Esophagus (tissue), 2 donors: ENCODE data around the gene CYP2W1. TPM values are rescaled to one million over a fixed set of nuclear protein-coding genes. Genes with fewer than 3 reads are reported as not detected.

Source experiments
- H3K27ac ChIP-seq, 2 donors: one replicate each; pipeline ENCODE4 v1.5.1; 2013; ENCODE audit warnings: low read depth in 2 of 2, mild to moderate bottlenecking in 2 of 2, inconsistent platforms in 1 of 2, low read length in 1 of 2, moderate library complexity in 1 of 2
- H3K27me3 ChIP-seq, 2 donors: one replicate each; pipeline ENCODE4 v1.6.1; 2013; ENCODE audit warnings: low read length in 2 of 2, control low read depth in 1 of 2, mild to moderate bottlenecking in 1 of 2; ENCODE audit not compliant: insufficient read depth in 2 of 2, control insufficient read depth in 1 of 2
- H3K36me3 ChIP-seq, 2 donors: one replicate each; pipeline ENCODE4 v1.6.1; 2013; ENCODE audit warnings: low read length in 1 of 2; ENCODE audit not compliant: control insufficient read depth in 2 of 2, insufficient read depth in 2 of 2
- H3K4me1 ChIP-seq, 2 donors: one replicate each; pipeline ENCODE4 v1.6.1; 2013; ENCODE audit warnings: low read length in 1 of 2; ENCODE audit not compliant: control insufficient read depth in 2 of 2, insufficient read depth in 2 of 2
- H3K4me3 ChIP-seq, 2 donors: one replicate each; pipeline ENCODE4 v1.5.1; 2013; ENCODE audit warnings: low read length in 2 of 2, mild to moderate bottlenecking in 2 of 2, low read depth in 1 of 2, moderate library complexity in 1 of 2
- H3K9me3 ChIP-seq, 2 donors: one replicate each; pipeline ENCODE4 v1.6.1; 2013; ENCODE audit warnings: mild to moderate bottlenecking in 2 of 2, low read depth in 1 of 2, low read length in 1 of 2, moderate library complexity in 1 of 2; ENCODE audit not compliant: control insufficient read depth in 2 of 2, insufficient read depth in 1 of 2
- WGBS, 2 donors: extraction: QIAGEN DNeasy Blood & Tissue Kit; methylation state at CpG; one replicate each; pipeline ENCODE4 v1.1.7; 2013; 5-methylcytosine and 5-hydroxymethylcytosine counted together
- polyA plus RNA-seq, 2 donors: library from polyadenylated mRNA; stranded (reverse); fragments of 200-250 nt; gene quantifications; one replicate each; pipeline ENCODE4 v1.2.3, GENCODE V29; 2013
- donor health status: healthy with polysubstance abuse.
- donor health status: Bipolar disorder and iron deficiency.

The CYP2W1 gene
- polyA plus RNA-seq, 2 donors, result 0.48 to 1.5 TPM

GRCh38 chr7:1013581-1013980 is 30.6 kb downstream of the CYP2W1 start:
- H3K27ac ChIP-seq, result no peak overlapping the region
- no peaks in the 10 kb centered on the region for H3K27me3 ChIP-seq
- H3K4me1 ChIP-seq, result peaks cover 6 to 18% of the 10 kb centered on the region in 2 donors
- no peak overlapping the region for H3K4me3 ChIP-seq
- peaks cover 0 to 11% of the 10 kb centered on the region in 2 donors for H3K36me3 ChIP-seq
- 74 to 79% methylated on average over 11 of the region's 11 CpGs for WGBS, 2 donors
- H3K9me3 ChIP-seq, result no peaks in the 10 kb centered on the region

GRCh38 chr7:1014681-1015080 is 31.7 kb downstream of the CYP2W1 start:
- H3K27ac ChIP-seq, result no peak overlapping the region
- peaks cover 0 to 9% of the 10 kb centered on the region in 2 donors for H3K36me3 ChIP-seq
- no peaks in the 10 kb centered on the region for H3K27me3 ChIP-seq
- H3K9me3 ChIP-seq, result no peaks in the 10 kb centered on the region
- H3K4me3 ChIP-seq, result no peak overlapping the region
- peaks cover 6 to 18% of the 10 kb centered on the region in 2 donors for H3K4me1 ChIP-seq
- WGBS, 2 donors, result 63 to 82% methylated on average over 20 of the region's 20 CpGs

GRCh38 chr7:1015196-1016121 is 32.5 kb downstream of the CYP2W1 start:
- 74 to 81% methylated on average over 28 of the region's 28 CpGs for WGBS, 2 donors
- H3K4me1 ChIP-seq, result peaks cover 6 to 18% of the 10 kb centered on the region in 2 donors
- H3K4me3 ChIP-seq, result no peak overlapping the region
- no peaks in the 10 kb centered on the region for H3K9me3 ChIP-seq
- H3K36me3 ChIP-seq, result peaks cover 0 to 7% of the 10 kb centered on the region in 2 donors
- H3K27ac ChIP-seq, result no peak overlapping the region
- H3K27me3 ChIP-seq, result no peaks in the 10 kb centered on the region

GRCh38 chr7:1016577-1017531 is 33.9 kb downstream of the CYP2W1 start:
- H3K27me3 ChIP-seq, result no peaks in the 10 kb centered on the region
- peaks cover 6 to 13% of the 10 kb centered on the region in 2 donors for H3K4me1 ChIP-seq
- H3K27ac ChIP-seq, result no peak overlapping the region
- peaks cover 0 to 12% of the 10 kb centered on the region in 2 donors for H3K36me3 ChIP-seq
- H3K4me3 ChIP-seq, result no peak overlapping the region
- H3K9me3 ChIP-seq, result no peaks in the 10 kb centered on the region
- WGBS, 2 donors, result 94 to 95% methylated on average over 51 of the region's 51 CpGs

GRCh38 chr7:1017586-1018333 is 34.8 kb downstream of the CYP2W1 start:
- Histone ChIP-seq H3K4me3 (no peak overlapping the region), H3K27ac (no peak overlapping the region), H3K9me3 (no peaks in the 10 kb centered on the region), H3K4me1 (peaks cover 3 to 8% of the 10 kb centered on the region in 2 donors), H3K36me3 (peaks cover 0 to 14% of the 10 kb centered on the region in 2 donors), H3K27me3 (no peaks in the 10 kb centered on the region)
- 93% methylated on average over 34 of the region's 34 CpGs for WGBS, 2 donors

- Histone ChIP-seq H3K9me3 (no peaks in the 10 kb centered on the region), H3K36me3 (peaks cover 0 to 14% of the 10 kb centered on the region in 2 donors), H3K4me1 (peaks cover 2 to 5% of the 10 kb centered on the region in 2 donors), H3K27ac (no peak overlapping the region), H3K4me3 (no peak overlapping the region), H3K27me3 (no peaks in the 10 kb centered on the region)
- 90 to 91% methylated on average over 13 of the region's 13 CpGs for WGBS, 2 donors
Observed at GRCh38 chr7:1018334-1018695, 35.3 kb downstream of the CYP2W1 start.

GRCh38 chr7:1019255-1019785 is 36.3 kb downstream of the CYP2W1 start:
- Histone ChIP-seq H3K4me3 (no peak overlapping the region), H3K27me3 (no peaks in the 10 kb centered on the region), H3K9me3 (no peaks in the 10 kb centered on the region), H3K4me1 (peaks cover 0 to 5% of the 10 kb centered on the region in 2 donors), H3K27ac (no peak overlapping the region), H3K36me3 (peaks cover 0 to 14% of the 10 kb centered on the region in 2 donors)
- 85 to 86% methylated on average over 14 of the region's 14 CpGs for WGBS, 2 donors

- peaks cover 0 to 14% of the 10 kb centered on the region in 2 donors for H3K36me3 ChIP-seq
- H3K9me3 ChIP-seq, result no peaks in the 10 kb centered on the region
- H3K27me3 ChIP-seq, result no peaks in the 10 kb centered on the region
- 95% methylated on average over 42 of the region's 42 CpGs for WGBS, 2 donors
- H3K27ac ChIP-seq, result no peak overlapping the region
- peaks cover 0 to 1% of the 10 kb centered on the region in 2 donors for H3K4me1 ChIP-seq
- no peak overlapping the region for H3K4me3 ChIP-seq
Observed at GRCh38 chr7:1019789-1020610, 37.0 kb downstream of the CYP2W1 start.
